Endothelial cell of umbilical vein (primary cell): ENCODE measurements around the gene EXOC6B. TPM values are rescaled to one million over a fixed set of nuclear protein-coding genes. Genes with fewer than 3 reads are reported as not detected.

Source experiments
- BruUV-seq: library from RNA; stranded (reverse); fragments of 400-500 nt; replicated peaks from 2 replicates; lab custom pipeline; 2021; lab: Mats Ljungman, UMichigan
- CTCF ChIA-PET: fragments of 300-600, 350-600 bp; sonication (Branson Sonifier 250); formaldehyde crosslinking; loops from one replicate; lab custom pipeline; 2021; ENCODE audit warnings: antibody characterized with exemption, inconsistent platforms; lab: Charles Lee
- POLR2A ChIA-PET: fragments of 300-600, 350-600 bp; sonication (Branson Sonifier 250); formaldehyde crosslinking; loops from one replicate; lab custom pipeline; 2021; ENCODE audit warnings: antibody characterized with exemption, inconsistent platforms; lab: Charles Lee
- DNase-seq: peaks from one replicate; pipeline ENCODE4 v3.0.0-alpha.2; 2011; ENCODE audit warnings: low read depth, low spot score
- FAIRE-seq: peaks from 2 replicates; lab custom pipeline; 2011; peaks lifted over from hg19 to GRCh38; lab: Jason Lieb, UNC
- H2AFZ ChIP-seq: 2 replicates; pipeline ENCODE4 v1.6.0; 2012; ENCODE audit warnings: low read depth, low read length, control low read depth, inconsistent platforms
- H3K27ac ChIP-seq: 2 replicates; pipeline ENCODE4 v1.5.1; 2011; ENCODE audit warnings: low read depth, mild to moderate bottlenecking, control low read depth, low read length, moderate library complexity; ENCODE audit not compliant: insufficient read depth
- H3K27me3 ChIP-seq, 2 experiments: 2 replicates each; pipeline versions ENCODE4 v1.6.0 to v1.6.1; 2011; ENCODE audit warnings: low read length in 2 of 2, mixed read lengths in 1 of 2; ENCODE audit not compliant: control insufficient read depth in 2 of 2, insufficient read depth in 2 of 2
- H3K36me3 ChIP-seq, 2 experiments: 2 replicates in 1 of 2; 3 replicates in 1 of 2; pipeline ENCODE4 v1.5.1; 2011; ENCODE audit warnings: low read length in 2 of 2, mild to moderate bottlenecking in 1 of 2, moderate library complexity in 1 of 2; ENCODE audit not compliant: control insufficient read depth in 2 of 2, insufficient read depth in 2 of 2; ENCODE audit errors: extremely low read depth in 1 of 2
- H3K4me1 ChIP-seq: 3 replicates; pipeline ENCODE4 v1.5.1; 2011; ENCODE audit warnings: mild to moderate bottlenecking, low read length; ENCODE audit not compliant: control insufficient read depth, insufficient read depth; ENCODE audit errors: extremely low read depth
- H3K4me2 ChIP-seq: 2 replicates; pipeline ENCODE4 v1.6.1; 2011; ENCODE audit warnings: low read length, control low read depth, mixed read lengths; ENCODE audit not compliant: insufficient read depth
- H3K4me3 ChIP-seq, 3 experiments: fragments of 200-600 bp in 1 of 3; sonication (generic), shearing (Covaris generic) in 1 of 3; replicated peaks in 1 of 3; 2 replicates each; pipeline ENCODE4 v1.5.1; 2011 to 2016; ENCODE audit warnings: control low read depth in 3 of 3, low read length in 3 of 3, mild to moderate bottlenecking in 2 of 3, inconsistent platforms in 1 of 3, low read depth in 1 of 3, moderate library complexity in 1 of 3; ENCODE audit not compliant: insufficient read depth in 1 of 3
- H3K79me2 ChIP-seq: 2 replicates; pipeline ENCODE4 v1.6.0; 2012; ENCODE audit warnings: low read length, inconsistent platforms; ENCODE audit not compliant: control insufficient read depth, insufficient read depth
- H3K9ac ChIP-seq: replicated peaks from 2 replicates; pipeline ENCODE3; 2011; ENCODE audit warnings: low read length, control low read depth; ENCODE audit not compliant: insufficient read depth; ENCODE audit errors: extremely low read depth
- H3K9me1 ChIP-seq: replicated peaks from 3 replicates; pipeline ENCODE4 v1.6.0; 2011; ENCODE audit warnings: mild to moderate bottlenecking, low read length; ENCODE audit not compliant: control insufficient read depth, insufficient read depth; ENCODE audit errors: extremely low read depth
- H3K9me3 ChIP-seq: replicated peaks from 2 replicates; pipeline ENCODE4 v1.5.1; 2012; ENCODE audit warnings: low read length, inconsistent platforms; ENCODE audit not compliant: control insufficient read depth, insufficient read depth
- H4K20me1 ChIP-seq: replicated peaks from 2 replicates; pipeline ENCODE3; 2011; ENCODE audit warnings: mild to moderate bottlenecking, low read length; ENCODE audit not compliant: control insufficient read depth, insufficient read depth; ENCODE audit errors: extremely low read depth
- EZH2 ChIP-seq: IDR thresholded peaks from 2 replicates; pipeline ENCODE4 v1.6.1; 2012; ENCODE audit warnings: borderline replicate concordance, low read depth, mild to moderate bottlenecking, moderate library complexity, low read length, inconsistent platforms; ENCODE audit not compliant: severe bottlenecking
- FOS ChIP-seq: IDR thresholded peaks from 2 replicates; pipeline ENCODE4 v1.6.1; 2011; ENCODE audit warnings: mild to moderate bottlenecking, low read length, moderate library complexity, borderline replicate concordance; ENCODE audit not compliant: insufficient read depth
- JUN ChIP-seq: IDR thresholded peaks from 2 replicates; pipeline ENCODE4 v1.6.1; 2011; ENCODE audit warnings: borderline replicate concordance, low read depth; ENCODE audit not compliant: insufficient read length, insufficient read depth
- MAX ChIP-seq: IDR thresholded peaks from 2 replicates; pipeline ENCODE4 v1.6.1; 2011; ENCODE audit not compliant: insufficient read depth, insufficient read length
- MYC ChIP-seq: IDR thresholded peaks from one replicate; pipeline ENCODE4 v1.6.1; 2011; ENCODE audit warnings: mild to moderate bottlenecking, low read depth, low read length
- dilution Hi-C: fragments of 300-500 bp; cut with MboI; formaldehyde crosslinking; loops from one replicate; pipeline ENCODE4 v1.15.0; 2019; ENCODE audit warnings: low sequenced_read_pairs; ENCODE audit not compliant: extremely low pct_ligation_motif_present
- intact Hi-C: fragments of 100-400 bp; cut with micrococcal nuclease; formaldehyde crosslinking; loops from one replicate; pipeline ENCODE4 v1.10.0; 2022
- polyA plus RNA-seq, 4 experiments: library from polyadenylated mRNA; depleted of rRNA in 3 of 4; stranded (reverse) in 3 of 4; unstranded in 1 of 4; fragments of >200 nt; gene quantifications; 2 replicates each; pipeline versions ENCODE4 v1.2.1 to v1.2.3, GENCODE V29; 2011 to 2012; ENCODE audit warnings: missing spikeins in 1 of 4
- total RNA-seq: library from RNA; stranded (reverse); gene quantifications from 2 replicates; pipeline ENCODE4 v1.2.3, GENCODE V29; 2021
- TF ChIP-seq, protein P1 (sequence below), 2 donors: IDR thresholded peaks; 1 replicate in 1 of 2; 2 replicates in 1 of 2; pipeline ENCODE4 v1.5.1; 2011; ENCODE audit warnings: low read length in 2 of 2, mild to moderate bottlenecking in 2 of 2, moderate library complexity in 2 of 2, control low read depth in 1 of 2, inconsistent platforms in 1 of 2, low read depth in 1 of 2; ENCODE audit not compliant: insufficient read depth in 1 of 2; ENCODE audit errors: extremely low read depth in 1 of 2

Gene EXOC6B
- total and polyA plus RNA-seq, 2 donors (not counting 3 experiments of a cell fraction or from before 2014, with no cell fraction given), result 10.8 to 34.8 TPM

- no peak for FAIRE-seq
- dilution Hi-C loops, result no loop called here
- intact Hi-C loops, result no loop called here
- no peak overlapping the region for H3K4me3 ChIP-seq
- no TSS peak for BruUV-seq
- H3K27ac ChIP-seq, result no peak overlapping the region
- H3K4me2 ChIP-seq, result no peak overlapping the region
- H3K36me3 ChIP-seq, result no peaks in the 10 kb centered on the region
- DNase-seq, result no peak
- no peaks in the 10 kb centered on the region for H4K20me1 ChIP-seq
- no peaks in the 10 kb centered on the region for H3K79me2 ChIP-seq
- no peaks in the 10 kb centered on the region for H3K9me1 ChIP-seq
- ChIA-PET CTCF (interaction anchor here (1.0 kb wide), 1 partner anchor 18 kb away, joined by 3 read pairs; no protein-coding TSS in a partner anchor), POLR2A (no interaction called here)
- H3K9ac ChIP-seq, result no peak overlapping the region
- H3K9me3 ChIP-seq, result no peaks in the 10 kb centered on the region
- no peaks in the 10 kb centered on the region for H3K27me3 ChIP-seq
- H2AFZ ChIP-seq, result no peak overlapping the region
- H3K4me1 ChIP-seq, result no peaks in the 10 kb centered on the region
- TF ChIP-seq JUN (no peak), FOS (no peak), MYC (no peak), EZH2 (no peak), MAX (no peak)
- TF ChIP-seq, protein P1, sequence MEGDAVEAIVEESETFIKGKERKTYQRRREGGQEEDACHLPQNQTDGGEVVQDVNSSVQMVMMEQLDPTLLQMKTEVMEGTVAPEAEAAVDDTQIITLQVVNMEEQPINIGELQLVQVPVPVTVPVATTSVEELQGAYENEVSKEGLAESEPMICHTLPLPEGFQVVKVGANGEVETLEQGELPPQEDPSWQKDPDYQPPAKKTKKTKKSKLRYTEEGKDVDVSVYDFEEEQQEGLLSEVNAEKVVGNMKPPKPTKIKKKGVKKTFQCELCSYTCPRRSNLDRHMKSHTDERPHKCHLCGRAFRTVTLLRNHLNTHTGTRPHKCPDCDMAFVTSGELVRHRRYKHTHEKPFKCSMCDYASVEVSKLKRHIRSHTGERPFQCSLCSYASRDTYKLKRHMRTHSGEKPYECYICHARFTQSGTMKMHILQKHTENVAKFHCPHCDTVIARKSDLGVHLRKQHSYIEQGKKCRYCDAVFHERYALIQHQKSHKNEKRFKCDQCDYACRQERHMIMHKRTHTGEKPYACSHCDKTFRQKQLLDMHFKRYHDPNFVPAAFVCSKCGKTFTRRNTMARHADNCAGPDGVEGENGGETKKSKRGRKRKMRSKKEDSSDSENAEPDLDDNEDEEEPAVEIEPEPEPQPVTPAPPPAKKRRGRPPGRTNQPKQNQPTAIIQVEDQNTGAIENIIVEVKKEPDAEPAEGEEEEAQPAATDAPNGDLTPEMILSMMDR (IDR thresholded peaks at IDR 0.05; ENCODE audit: extremely low read depth in 1 of 2, insufficient read depth in 1 of 2, low read depth in 1 of 2, low read length in 2 of 2), result no peak
Observed at GRCh38 chr2:72330652-72331051, 495.2 kb downstream of the EXOC6B start.
